ENCODE results near the gene DEPDC4. TPM values are rescaled to one million over a fixed set of nuclear protein-coding genes. Genes with fewer than 3 reads are reported as not detected.
"Not testable (repeated sequence)": the region's sequence is repeated elsewhere in the genome, so short reads cannot be mapped to it uniquely, and the experiment has no call there.

DEPDC4 gene
- total and polyA plus RNA-seq, 2 donors (not counting 1 experiment from before 2014, with no cell fraction given), result 1.2 to 1.9 TPM

DNA sequence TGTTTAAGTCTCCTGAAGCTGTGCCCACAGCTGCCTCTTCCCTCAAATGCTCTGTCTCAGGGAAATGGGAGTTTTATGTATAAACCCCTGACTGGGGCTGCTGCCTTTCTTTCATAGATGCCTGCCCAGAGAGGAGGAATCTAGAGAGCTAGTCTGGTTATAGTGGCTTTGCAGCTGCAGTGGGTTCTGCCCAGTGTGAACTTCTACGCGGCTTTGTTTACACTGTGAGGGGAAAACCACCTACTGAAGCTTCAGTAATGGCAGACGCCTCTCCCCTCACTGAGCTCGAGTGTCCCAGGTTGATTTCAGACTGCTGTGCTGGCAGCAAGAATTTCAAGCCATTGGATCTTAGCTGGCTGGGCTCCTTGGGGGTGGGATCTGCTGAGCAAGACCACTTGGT lies 37.0 kb upstream of the DEPDC4 start:
- Histone ChIP-seq H3K9ac (ENCODE audit: insufficient read depth, low read length) (no peak overlapping the region), H3K4me2 (ENCODE audit: extremely low read depth, insufficient read depth, low read length) (no peak overlapping the region), H3K9me3 (ENCODE audit: control insufficient read depth, insufficient read depth, low read depth, low read length) (no peaks in the 10 kb centered on the region), H3K27me3 (ENCODE audit: control insufficient read depth, insufficient read depth, low read length) (no peaks in the 10 kb centered on the region), H3K4me3 (replicated peaks in 1 of 4; ENCODE audit: control extremely low read depth in 1 of 4, insufficient read depth in 1 of 4, low read depth in 3 of 4, low read length in 4 of 4) (no peak overlapping the region), H3K4me1 (ENCODE audit: control insufficient read depth, extremely low read depth, insufficient read depth, low read length) (no peaks in the 10 kb centered on the region), H2AFZ (ENCODE audit: low read length) (no peak overlapping the region), H3K36me3 (ENCODE audit: control insufficient read depth, insufficient read depth, low read length) (peaks cover 3% of the 10 kb centered on the region), H4K20me1 (ENCODE audit: control insufficient read depth, extremely low read depth, insufficient read depth, low read length) (no peaks in the 10 kb centered on the region), H3K79me2 (ENCODE audit: control insufficient read depth, insufficient read depth, low read length) (no peaks in the 10 kb centered on the region), H3K27ac (ENCODE audit: insufficient read depth, low read length) (no peak overlapping the region)
- DNase-seq (ENCODE audit: low read depth in 2 of 2), result no peak
- TF ChIP-seq, protein P1, sequence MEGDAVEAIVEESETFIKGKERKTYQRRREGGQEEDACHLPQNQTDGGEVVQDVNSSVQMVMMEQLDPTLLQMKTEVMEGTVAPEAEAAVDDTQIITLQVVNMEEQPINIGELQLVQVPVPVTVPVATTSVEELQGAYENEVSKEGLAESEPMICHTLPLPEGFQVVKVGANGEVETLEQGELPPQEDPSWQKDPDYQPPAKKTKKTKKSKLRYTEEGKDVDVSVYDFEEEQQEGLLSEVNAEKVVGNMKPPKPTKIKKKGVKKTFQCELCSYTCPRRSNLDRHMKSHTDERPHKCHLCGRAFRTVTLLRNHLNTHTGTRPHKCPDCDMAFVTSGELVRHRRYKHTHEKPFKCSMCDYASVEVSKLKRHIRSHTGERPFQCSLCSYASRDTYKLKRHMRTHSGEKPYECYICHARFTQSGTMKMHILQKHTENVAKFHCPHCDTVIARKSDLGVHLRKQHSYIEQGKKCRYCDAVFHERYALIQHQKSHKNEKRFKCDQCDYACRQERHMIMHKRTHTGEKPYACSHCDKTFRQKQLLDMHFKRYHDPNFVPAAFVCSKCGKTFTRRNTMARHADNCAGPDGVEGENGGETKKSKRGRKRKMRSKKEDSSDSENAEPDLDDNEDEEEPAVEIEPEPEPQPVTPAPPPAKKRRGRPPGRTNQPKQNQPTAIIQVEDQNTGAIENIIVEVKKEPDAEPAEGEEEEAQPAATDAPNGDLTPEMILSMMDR (conservative IDR thresholded peaks at IDR 0.05 in 1 of 2, IDR thresholded peaks at IDR 0.05 in 1 of 2; ENCODE audit: low read depth in 1 of 2, low read length in 2 of 2), result no peak
- TF ChIP-seq EZH2 (IDR thresholded peaks at IDR 0.05; ENCODE audit: low read length, missing control alignments), result no peak

DNA sequence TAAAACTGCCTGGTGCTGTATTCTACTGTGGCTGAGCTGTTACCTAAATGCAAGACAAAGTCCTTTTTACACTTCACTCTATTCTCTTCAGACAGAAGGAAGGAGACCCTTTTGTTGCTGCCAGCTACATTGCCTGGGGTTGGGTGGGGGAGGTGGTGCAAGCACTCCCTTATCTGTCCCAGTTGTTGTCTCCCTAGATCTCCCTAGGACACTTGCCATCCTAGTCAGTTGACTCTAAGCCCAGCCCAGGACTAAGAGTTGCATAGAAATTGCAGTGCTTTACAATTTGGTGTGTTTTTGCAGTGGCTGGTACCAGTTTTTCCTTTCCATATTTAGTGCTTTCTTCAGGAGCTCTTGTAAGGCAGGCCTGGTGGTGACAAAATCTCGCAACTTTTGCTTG lies 35.2 kb upstream of the DEPDC4 start:
- DNase-seq (ENCODE audit: low read depth in 2 of 2), result no peak
- H3K36me3 ChIP-seq (ENCODE audit: control insufficient read depth, insufficient read depth, low read length), result peaks cover 3% of the 10 kb centered on the region
- no peaks in the 10 kb centered on the region for H3K4me1 ChIP-seq (ENCODE audit: control insufficient read depth, extremely low read depth, insufficient read depth, low read length)

DNA sequence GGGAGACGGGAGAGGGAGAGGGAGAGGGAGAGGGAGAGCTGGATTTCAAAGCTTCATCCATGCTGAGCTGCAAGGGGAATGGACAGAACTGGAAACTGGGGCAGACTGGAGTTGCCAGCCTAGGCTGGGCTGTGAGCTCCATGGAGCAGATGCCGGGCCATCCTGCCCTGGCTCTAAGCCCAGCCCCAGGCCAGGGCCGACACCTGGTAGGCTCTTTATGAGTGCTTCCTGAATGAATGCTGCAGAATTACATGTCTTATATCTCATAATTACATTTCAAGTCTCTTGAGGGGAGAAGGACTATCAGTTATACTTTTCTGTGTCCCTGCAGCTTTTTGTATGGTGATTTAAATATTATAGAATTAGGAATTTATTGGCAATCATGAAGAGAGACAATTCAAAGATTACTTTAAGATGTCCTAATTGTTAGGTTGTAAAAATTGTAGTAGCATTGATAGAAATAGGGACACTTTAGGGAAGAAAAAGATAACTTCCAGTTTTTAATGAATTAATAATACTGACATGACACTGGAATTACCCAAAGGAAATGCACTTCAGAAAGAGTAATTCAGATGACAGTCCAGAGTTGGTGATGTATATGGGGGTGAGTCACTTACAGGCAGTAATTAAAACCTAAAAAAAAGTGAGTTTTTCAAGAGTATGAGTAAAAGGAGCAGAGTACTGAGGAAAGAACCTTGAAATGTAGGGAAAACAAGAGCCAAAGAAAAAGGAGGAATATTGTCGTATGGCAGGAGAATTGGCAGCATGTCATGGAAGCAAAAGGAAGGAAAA lies 29.1 kb upstream of the DEPDC4 start:
- no peak overlapping the region for H3K4me2 ChIP-seq (ENCODE audit: extremely low read depth, insufficient read depth, low read length)
- H3K79me2 ChIP-seq (ENCODE audit: control insufficient read depth, insufficient read depth, low read length), result no peaks in the 10 kb centered on the region
- no peaks in the 10 kb centered on the region for H3K4me1 ChIP-seq (ENCODE audit: control insufficient read depth, extremely low read depth, insufficient read depth, low read length)
- H3K9ac ChIP-seq (ENCODE audit: insufficient read depth, low read length), result no peak overlapping the region
- no peak for TF ChIP-seq EZH2 (IDR thresholded peaks at IDR 0.05; ENCODE audit: low read length, missing control alignments)
- TF ChIP-seq, protein P1 (conservative IDR thresholded peaks at IDR 0.05 in 1 of 2, IDR thresholded peaks at IDR 0.05 in 1 of 2; ENCODE audit: low read depth in 1 of 2, low read length in 2 of 2), result no peak
- no peak overlapping the region for H3K4me3 ChIP-seq (replicated peaks in 1 of 4; ENCODE audit: control extremely low read depth in 1 of 4, insufficient read depth in 1 of 4, low read depth in 3 of 4, low read length in 4 of 4)
- no peaks in the 10 kb centered on the region for H3K27me3 ChIP-seq (ENCODE audit: control insufficient read depth, insufficient read depth, low read length)
- no peaks in the 10 kb centered on the region for H3K36me3 ChIP-seq (ENCODE audit: control insufficient read depth, insufficient read depth, low read length)
- no peaks in the 10 kb centered on the region for H4K20me1 ChIP-seq (ENCODE audit: control insufficient read depth, extremely low read depth, insufficient read depth, low read length)
- H2AFZ ChIP-seq (ENCODE audit: low read length), result no peak overlapping the region
- H3K9me3 ChIP-seq (ENCODE audit: control insufficient read depth, insufficient read depth, low read depth, low read length), result no peaks in the 10 kb centered on the region
- H3K27ac ChIP-seq (ENCODE audit: insufficient read depth, low read length), result no peak overlapping the region
- peak; percentile 9 to 59 for DNase-seq (ENCODE audit: low read depth in 2 of 2)

More for the DNA sequence above, 35.2 kb upstream of the DEPDC4 start:
- H3K27ac ChIP-seq (ENCODE audit: insufficient read depth, low read length), result no peak overlapping the region
- no peak overlapping the region for H3K4me2 ChIP-seq (ENCODE audit: extremely low read depth, insufficient read depth, low read length)
- no peaks in the 10 kb centered on the region for H3K9me3 ChIP-seq (ENCODE audit: control insufficient read depth, insufficient read depth, low read depth, low read length)
- H2AFZ ChIP-seq (ENCODE audit: low read length), result no peak overlapping the region
- H3K9ac ChIP-seq (ENCODE audit: insufficient read depth, low read length), result no peak overlapping the region
- H4K20me1 ChIP-seq (ENCODE audit: control insufficient read depth, extremely low read depth, insufficient read depth, low read length), result no peaks in the 10 kb centered on the region
- no peak overlapping the region for H3K4me3 ChIP-seq (replicated peaks in 1 of 4; ENCODE audit: control extremely low read depth in 1 of 4, insufficient read depth in 1 of 4, low read depth in 3 of 4, low read length in 4 of 4)
- TF ChIP-seq, protein P1 (conservative IDR thresholded peaks at IDR 0.05 in 1 of 2, IDR thresholded peaks at IDR 0.05 in 1 of 2; ENCODE audit: low read depth in 1 of 2, low read length in 2 of 2), result no peak
- H3K79me2 ChIP-seq (ENCODE audit: control insufficient read depth, insufficient read depth, low read length), result no peaks in the 10 kb centered on the region
- H3K27me3 ChIP-seq (ENCODE audit: control insufficient read depth, insufficient read depth, low read length), result no peaks in the 10 kb centered on the region

DNA sequence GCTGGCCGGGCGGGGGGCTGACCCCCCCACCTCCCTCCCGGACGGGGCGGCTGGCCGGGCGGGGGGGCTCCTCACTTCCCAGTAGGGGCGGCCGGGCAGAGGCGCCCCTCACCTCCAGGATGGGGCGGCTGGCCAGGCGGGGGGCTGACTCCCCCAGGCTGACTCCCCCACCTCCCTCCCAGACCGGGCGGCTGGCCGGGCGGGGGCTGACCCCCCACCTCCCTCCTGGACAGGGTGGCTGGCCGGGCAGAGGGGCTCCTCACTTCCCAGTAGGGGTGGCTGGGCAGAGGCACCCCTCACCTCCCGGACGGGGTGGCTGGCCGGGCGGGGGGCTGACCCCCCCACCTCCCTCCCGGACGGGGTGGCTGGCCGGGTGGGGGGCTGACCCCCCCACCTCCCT lies 27.5 kb upstream of the DEPDC4 start:
- H3K9me3 ChIP-seq (ENCODE audit: control insufficient read depth, insufficient read depth, low read depth, low read length); H2AFZ ChIP-seq (ENCODE audit: low read length); H3K4me1 ChIP-seq (ENCODE audit: control insufficient read depth, extremely low read depth, insufficient read depth, low read length); H3K9ac ChIP-seq (ENCODE audit: insufficient read depth, low read length); H3K36me3 ChIP-seq (ENCODE audit: control insufficient read depth, insufficient read depth, low read length); H3K4me2 ChIP-seq (ENCODE audit: extremely low read depth, insufficient read depth, low read length); H3K79me2 ChIP-seq (ENCODE audit: control insufficient read depth, insufficient read depth, low read length); H3K27me3 ChIP-seq (ENCODE audit: control insufficient read depth, insufficient read depth, low read length); H3K4me3 ChIP-seq (replicated peaks in 1 of 4; ENCODE audit: control extremely low read depth in 1 of 4, insufficient read depth in 1 of 4, low read depth in 3 of 4, low read length in 4 of 4); H3K27ac ChIP-seq (ENCODE audit: insufficient read depth, low read length); DNase-seq (ENCODE audit: low read depth in 2 of 2); H4K20me1 ChIP-seq (ENCODE audit: control insufficient read depth, extremely low read depth, insufficient read depth, low read length): not testable (repeated sequence)

Data from fibroblast of lung (primary cell).